Measurements from ENCODE around the gene AGBL2.
"Not testable (repeated sequence)": the region's sequence is repeated elsewhere in the genome, so short reads cannot be mapped to it uniquely, and the experiment has no call there.

The AGBL2 gene

DNA sequence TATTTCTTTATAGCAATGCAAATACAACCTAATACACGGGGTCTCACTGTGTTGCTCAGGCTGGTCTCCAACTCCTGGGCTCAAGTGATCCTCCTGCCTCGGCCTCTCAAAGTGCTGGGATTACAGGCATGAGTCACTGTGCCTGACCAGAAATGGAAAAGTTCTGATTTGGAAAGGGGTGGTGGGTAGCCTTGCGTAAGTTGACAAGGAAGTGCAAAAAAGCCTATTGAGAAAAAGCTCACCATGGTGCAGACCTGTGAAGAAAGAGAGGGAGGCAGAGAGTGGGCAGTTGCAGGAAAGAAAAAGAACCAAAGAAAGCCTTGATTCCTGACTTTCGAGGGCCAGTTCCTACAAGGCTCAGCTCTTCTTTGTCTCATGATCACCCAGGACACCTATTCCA lies 27.1 kb downstream of the AGBL2 start:
- no peak for DNase-seq

DNA sequence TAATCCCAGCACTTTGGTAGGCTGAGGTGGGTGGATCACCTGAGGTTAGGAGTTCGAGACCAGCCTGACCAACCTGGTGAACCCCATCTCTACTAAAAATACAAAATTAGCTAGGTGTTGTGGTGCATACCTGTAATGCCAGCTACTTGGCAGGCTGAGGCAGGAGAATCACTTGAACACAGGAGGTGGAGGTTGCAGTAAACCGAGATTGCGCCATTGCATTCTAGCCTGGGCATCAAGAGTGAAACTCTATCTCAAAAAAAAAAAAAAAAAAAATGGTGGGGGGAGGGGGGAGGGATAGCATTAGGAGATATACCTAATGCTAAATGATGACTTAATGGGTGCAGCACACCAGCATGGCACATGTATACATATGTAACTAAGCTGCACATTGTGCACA lies 28.5 kb downstream of the AGBL2 start:
- not testable (repeated sequence) for DNase-seq

DNA sequence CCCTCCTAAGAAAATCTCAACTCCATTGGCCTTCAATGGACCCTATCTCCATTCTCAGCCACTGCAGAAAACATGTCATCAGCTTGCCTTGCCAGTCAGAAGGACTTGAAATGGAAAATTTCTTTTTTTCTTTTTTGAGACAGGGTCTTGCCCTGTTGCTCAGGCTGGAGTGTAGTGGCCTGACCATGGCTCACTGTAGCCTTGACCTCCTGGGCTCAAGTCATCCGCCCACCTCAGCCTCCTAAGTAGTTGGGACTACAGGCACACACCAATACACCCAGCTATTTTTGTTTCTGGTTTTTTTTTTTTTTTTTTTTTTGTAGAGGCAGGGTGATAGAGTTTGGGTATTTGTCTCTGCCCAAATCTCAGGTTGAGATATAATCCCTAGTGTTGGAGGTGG lies 29.0 kb downstream of the AGBL2 start:
- DNase-seq: no peak

DNA sequence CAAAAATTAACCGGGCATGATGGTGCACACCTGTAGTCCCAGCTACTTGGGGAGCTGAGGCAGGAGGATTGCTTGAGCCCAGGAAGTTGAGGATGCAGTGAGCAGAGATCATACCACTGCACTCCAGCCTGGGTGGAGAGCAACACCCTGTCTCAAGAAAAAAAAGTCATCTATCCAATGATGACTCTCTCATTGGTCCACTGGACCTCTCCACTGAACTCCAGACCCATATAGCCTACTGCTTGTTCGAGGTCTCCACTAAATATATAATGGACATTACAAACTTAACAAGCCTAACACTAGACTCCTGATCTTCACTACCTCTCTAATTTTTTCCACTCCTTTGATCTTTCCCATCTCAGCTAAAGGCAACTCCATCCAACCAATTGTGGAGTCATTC lies 39.3 kb downstream of the AGBL2 start:
- DNase-seq: no peak

DNA sequence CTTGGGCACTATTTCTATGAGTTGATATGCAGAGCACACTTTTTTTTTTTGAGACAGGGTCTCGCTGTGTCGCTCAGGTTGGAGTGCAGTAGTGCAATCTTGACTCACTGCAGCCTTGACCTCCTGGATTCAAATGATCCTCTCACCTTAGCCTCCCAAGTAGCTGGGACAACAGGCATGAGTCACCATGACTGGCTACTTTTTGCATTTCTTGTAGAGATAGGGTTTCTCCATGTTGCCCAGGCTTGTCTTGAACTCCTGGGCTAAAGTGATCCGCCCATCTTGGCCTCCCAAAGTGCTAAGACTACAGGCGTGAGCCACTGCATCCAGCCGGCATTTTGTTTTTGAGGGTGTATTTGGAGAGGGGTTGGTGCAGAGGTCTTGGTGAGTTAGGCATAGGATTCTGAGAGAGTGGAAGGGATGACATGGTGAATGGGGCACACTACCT lies 42.9 kb downstream of the AGBL2 start:
- no peak for DNase-seq

DNA sequence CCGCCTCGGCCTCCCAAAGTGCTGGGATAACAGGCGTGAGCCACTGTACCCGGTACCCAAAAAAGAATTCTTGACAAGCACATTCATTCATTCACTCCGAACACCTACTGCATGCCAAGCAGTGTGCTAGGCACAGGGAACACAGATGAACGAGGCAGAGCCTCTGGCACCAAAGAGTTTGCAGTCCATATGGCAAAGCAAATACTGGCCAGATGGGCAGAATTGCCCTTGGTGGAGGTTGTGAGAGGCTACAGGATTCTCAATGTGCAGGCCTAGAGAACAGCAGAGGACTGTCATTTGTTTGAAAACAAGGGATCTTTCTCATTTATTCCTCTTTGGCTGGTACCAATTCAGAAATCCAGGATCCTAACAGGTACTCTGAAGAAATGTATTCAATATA lies 45.3 kb downstream of the AGBL2 start:
- DNase-seq: no peak

DNA sequence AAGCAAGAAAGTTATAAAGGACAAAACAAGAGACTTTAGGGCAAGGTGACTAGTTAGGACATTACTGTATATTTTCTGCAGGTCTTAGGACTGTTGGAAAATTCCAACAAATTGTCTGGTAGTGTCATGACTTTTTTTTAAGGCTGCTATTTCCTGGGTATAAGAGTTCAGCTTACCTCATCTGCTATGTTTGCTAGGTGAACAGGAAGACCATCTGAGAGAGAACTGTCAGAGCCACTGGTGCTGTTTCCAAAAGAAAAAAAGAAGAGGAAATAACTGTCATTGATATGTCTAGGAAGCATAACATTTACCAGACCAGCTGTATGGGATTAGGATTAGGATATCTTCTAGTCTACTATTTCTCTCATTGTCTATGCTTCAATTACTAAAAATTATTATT lies 46.5 kb downstream of the AGBL2 start:
- no peak for DNase-seq

DNA sequence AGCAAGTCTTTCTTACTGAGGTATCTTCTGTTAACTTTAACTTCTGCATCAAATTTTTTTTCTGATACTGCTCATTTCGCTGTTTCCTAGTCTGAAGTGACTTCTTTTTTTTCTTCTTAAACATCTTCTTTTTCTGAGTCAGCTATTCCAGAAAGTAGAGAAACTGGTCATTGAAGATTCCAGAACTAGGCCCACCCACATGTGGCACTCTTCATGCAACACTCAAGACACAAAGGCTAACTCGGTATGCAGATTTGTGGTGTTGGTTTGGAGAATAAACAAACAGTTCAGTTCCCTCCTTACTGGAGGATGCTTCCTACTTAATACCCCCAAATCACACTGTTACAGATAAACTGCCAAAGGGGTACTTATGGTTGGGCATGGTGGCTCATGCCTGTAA lies 47.6 kb downstream of the AGBL2 start:
- no peak for DNase-seq

DNA sequence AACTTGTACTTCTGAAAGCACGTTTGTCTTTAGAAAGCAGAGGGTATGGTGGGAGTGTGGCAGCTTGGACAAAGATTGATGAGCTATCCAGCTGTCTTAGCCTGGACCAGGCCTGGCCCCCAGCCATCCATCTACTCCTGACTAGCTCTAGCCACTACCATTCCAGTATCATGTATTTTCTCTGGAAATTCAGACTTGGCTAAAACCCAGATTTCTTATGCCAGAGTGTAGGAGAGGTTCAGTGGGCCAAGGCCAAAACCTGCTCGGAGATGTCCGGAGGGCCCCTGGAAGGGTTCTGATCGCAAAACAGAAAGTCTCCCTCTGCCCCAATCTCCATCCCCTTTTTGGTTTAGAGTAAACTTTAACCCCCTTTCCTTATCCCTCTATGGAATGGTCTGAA lies 48.0 kb downstream of the AGBL2 start:
- peak; percentile 58 for DNase-seq

DNA sequence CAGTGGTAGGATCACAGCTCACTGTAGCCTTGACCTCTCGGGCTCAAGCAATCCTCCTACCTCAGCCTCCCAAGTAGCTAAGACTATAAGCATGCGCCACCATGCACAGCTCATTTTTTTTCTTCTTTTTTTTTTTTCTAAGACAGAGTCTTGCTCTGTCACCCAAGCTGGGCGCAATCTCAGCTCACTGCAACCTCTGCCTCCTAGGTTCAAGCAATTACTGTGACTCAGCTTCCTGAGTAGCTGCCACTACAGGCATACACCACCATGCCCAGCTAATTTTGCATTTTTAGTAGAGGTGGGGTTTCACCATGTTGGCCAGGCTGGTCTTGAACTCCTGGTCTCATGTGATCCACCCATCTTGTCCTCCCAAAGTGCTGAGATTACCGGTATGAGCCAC lies 50.2 kb downstream of the AGBL2 start:
- DNase-seq: not testable (repeated sequence)

DNA sequence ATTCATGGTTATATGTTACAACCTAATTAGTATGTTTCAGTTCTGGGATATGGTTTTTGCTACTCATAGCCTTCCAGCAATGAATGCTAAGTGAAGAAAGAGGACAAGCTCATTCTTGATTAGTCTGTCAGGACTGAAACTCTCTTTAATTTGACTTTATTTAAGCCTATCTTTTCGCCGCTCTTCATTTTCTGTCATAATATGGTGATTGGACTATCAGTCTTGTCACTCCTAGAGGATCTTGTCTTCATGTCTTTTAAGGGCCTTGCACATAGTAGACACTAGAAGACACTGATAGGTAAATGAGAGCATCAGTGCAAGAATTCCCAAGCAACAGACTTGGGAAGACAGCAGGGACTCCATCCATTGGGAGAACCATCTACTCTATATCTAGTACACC lies 53.9 kb downstream of the AGBL2 start:
- no peak for DNase-seq

DNA sequence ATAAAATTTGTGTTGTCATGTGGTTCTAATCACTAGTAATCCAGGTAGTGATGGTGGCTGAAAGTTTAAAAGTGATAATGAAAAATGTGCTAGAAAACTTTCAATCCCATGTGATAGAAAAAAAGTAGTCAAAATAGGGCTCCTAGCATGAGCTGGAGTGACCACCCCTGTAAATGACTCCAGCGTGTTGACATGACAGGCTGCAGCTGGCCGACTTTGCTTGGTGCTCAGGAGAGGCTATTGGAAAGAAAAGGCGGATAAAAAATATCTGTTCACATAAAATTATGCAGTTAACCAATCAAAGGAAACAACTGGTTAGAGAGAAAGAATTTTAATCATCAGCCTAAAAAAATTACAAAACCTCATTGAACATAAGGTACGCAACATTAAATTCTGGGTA lies 55.9 kb downstream of the AGBL2 start:
- no peak for DNase-seq

DNA sequence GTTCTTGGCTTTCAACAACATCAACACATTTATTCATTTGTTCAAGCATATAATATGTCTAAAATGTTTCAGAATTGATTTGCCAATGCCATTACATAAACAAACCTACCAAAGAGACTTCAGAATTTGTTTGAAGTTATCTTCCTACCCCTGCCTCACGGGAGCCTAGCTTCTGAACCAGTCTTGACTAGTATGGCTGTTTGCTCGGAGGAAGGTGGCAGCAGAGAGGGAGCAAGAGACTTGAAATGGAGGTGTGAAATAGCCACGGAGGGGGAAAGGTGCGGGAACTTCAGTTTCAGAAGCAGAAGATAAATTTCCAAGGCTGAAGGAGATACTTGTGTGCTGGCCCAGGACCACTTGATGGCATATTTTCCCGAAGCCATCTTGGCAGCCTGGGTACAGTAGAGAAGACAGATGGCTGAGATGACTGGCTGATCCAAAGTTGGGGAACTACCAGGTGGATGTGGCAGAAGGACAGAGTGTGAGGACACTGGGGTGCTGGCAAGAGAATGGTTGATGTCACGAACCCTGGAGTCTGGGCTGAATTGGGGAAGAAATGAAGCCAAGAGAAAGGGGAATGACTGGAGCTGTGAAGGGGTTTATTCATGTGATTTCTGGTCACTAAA lies 58.8 kb downstream of the AGBL2 start:
- no peak for DNase-seq

DNA sequence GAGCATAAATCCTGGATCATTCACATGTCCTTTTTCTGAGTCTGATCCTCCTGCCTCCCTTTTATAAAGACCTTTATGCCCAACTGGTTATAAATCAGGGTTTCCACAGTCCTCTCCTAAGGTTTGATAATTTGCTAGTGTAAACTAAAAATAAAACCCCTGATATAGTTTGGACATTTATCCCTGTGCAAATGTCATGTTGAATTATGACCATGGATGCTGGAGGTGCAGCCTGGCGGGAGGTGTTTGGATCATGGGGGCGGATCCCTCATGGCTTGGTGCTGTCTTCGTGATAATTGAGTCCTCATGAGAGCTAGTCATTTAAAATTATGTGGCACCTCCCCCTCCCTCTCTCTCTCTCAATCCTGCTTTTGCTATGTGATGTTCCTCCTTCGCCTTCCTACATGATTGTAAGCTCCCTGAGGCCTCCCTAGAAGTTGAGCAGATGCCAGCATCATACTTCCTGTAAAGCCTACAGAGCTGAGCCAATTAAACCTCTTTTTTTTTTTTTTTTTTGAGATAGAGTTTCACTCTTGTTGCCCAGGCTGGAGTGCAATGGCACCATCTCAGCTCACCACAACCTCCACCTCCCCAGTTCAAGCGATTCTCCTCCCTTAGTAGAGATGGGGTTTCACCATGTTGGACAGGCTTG lies 63.2 kb downstream of the AGBL2 start:
- DNase-seq: no peak

DNA sequence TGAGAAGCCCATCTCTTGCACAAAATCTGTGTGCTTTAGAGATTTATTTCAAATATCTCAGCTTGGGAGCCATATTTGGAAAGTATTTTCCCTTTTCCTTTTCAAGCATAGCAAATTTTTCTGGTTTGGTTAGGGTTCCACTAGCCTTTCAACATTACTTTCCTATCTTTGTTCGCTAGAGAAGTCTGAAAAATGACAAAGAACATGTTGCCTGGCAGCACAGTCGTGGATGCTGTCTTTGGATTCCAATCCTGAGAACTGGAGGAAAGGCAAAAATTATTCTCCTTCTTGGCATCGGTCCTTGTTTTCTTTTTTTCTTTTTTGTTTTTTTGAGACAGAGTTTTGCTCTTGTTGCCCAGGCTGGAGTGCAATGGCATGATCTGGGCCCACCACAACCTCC lies 65.9 kb downstream of the AGBL2 start:
- no peak for DNase-seq

DNA sequence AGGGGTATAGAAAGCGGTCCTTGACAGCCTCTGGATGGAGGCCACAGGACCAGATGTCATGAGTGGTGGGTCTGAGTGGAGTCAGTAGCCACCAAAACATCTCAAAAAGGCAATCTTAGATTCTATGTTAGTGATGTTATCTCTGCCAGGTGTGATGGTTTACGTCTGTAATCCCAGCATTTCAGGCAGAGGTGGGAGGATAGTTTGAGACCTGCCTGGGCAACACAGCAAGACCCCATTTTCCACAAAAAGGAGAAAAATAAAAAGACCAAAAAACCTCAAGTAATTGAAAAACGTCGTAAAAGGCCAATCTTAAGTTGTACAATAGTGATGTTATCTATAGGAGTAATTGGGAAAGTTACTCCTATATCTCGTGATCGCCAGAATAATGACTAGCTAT lies 69.2 kb downstream of the AGBL2 start:
- no peak for DNase-seq

DNA sequence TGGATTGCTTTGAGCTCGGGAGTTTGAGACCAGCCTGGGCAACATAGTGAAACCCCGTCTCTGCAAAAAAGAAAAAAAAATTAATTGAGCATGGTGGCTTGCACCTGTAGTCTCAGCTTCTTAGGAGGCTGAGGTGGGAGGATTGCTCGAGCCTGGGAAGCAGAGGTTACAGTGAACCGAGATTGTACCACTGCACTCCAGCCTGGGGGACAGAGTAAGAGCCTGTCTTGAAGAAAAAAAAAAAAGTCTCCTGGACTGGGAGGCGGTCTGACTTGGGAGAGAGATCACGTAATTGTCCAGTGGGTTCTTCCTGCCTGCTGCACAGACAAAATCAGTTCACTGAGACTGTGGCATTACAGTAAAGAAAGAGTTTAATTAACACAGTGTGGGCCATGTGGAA lies 69.7 kb downstream of the AGBL2 start:
- DNase-seq: no peak

DNA sequence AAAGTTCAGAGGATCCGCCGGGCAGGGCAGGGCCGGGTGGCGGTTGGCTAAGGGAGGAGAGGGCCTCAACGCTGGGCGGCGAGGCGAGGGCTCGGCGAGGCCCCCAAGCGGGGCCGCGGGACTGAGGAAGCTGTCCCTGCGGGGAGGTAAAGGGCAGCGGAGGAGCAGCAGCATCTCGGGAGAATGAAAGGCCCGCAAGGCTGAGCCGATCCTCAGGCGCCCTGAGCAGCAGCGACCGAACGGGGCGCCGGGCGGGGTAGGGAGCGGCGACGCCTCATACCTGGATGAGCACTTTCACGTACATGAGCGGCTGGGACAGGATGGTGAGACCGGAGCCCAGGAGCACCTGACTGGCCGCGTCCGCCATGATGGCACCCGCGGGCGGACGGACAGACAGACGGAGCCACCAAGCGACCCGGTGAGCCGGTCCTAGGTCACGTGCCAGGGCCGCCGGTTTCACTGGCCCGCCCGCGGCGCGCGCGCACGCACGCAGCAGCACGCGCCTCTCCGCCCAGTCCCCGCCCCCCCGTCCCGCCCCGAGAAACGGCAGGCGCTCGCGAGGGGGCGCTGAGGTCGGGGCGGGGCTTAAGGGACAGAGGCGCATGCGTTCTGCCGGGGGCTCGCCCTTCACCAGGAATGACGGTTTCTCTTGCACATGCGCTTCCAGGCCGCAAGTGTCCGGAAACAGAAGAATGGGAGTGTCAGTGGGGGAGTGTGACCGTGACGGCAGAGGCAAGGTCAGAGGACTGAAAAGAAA lies 72.9 kb downstream of the AGBL2 start, which contains the start of gene MTCH2:
MTCH2 (minus strand) TSS at position 461 of the 757 bp plus-strand sequence; CDS start at position 367, 94 bp downstream.
- peak; percentile 98 for DNase-seq

DNA sequence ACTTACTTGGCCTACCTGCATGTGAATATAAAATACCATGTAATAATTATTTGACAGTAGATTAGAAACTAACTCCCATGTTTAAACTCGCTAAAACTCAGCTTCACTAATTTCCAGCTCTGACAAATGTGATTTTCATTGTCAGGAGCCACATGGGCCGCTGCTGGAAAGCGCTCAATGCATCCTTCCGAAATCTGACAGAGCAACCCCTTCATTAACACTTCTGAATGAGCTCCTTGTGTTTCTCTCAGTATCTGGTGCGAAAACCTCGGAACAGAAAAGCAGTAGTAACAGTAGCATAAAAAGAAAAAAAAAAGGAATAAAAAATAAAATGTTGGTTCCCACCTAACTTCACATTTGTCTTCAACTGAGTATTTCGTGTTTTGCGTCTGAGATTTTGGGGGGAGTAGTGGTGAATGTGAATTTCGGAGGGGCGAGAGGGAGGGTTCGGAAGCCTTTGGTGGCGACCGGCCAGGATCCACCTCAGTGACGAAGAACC lies 73.5 kb downstream of the AGBL2 start:
- DNase-seq: no peak

DNA sequence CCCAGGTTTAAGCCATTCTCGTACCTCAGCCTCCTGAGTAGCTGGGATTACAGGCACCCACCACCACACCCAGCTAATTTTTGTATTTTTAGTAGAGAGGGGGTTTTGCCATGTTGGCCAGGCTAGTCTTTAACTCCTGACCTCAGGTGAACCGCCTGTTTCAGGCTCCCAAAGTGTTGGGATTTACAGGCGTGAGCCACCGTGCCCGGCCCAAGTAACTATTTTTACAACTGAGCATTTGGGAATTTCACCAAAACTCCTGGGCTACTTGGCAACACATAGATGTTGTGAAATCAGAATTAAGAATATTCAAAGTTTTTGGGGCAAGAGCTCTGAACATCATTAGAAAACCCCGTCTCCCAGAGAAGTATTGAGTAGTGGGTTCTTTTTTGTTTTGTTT lies 74.7 kb downstream of the AGBL2 start:
- DNase-seq: not testable (repeated sequence)

DNA sequence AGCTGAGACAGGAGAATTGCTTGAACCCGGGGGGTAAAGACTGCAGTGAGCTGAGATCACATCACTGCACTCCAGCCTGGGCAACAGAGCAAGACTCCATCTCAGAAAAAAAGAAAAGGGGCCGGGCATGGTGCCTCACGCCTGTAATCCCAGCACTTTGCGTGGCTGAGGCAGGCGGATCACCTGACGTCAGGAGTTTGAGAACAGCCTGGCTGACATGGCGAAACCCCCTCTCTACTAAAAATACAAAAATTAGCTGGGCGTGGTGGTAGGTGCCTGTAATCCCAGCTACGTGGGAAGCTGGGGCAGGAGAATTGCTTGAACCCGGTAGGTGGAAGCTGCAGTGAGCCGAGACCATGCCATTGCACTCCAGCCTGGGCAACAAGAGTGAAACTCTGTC lies 78.8 kb downstream of the AGBL2 start:
- not testable (repeated sequence) for DNase-seq

DNA sequence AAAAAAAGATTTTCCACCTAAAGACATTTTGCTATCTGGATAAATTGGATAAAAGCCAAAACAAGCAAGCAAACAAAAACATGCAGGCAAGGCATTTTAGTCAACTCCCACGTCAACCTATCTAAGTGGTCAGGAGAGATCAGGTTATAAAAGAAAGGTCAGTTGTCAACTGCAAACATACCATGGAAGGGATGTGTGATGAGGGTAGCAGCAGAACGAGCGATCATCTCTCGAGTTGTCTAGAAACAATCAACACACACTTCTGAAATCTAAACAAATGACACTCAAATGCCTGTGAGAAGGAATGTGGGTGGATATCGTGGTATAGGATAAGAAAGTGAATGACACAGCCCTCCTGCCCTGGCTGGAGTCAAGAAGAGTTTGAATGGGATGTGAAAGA lies 83.7 kb downstream of the AGBL2 start:
- no peak for DNase-seq

DNA sequence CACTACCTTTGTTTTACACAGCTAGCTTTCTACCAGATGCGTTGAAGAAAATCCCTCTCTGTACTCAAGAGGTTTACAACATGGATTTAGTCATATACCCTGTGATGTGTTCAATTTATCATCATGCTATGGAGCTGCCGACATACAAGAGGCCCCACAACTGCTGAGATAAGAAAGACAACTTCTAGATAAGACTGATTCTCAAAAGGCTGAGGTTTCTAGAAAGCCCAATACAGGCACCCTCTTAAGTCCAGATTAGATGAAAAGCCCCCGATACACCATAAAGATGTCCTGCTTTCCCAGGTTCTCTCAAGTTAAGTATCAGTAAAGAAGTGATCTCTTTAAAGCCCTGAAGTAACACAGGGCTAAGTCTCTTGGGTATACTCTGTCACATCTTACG lies 87.1 kb downstream of the AGBL2 start:
- no peak for DNase-seq

DNA sequence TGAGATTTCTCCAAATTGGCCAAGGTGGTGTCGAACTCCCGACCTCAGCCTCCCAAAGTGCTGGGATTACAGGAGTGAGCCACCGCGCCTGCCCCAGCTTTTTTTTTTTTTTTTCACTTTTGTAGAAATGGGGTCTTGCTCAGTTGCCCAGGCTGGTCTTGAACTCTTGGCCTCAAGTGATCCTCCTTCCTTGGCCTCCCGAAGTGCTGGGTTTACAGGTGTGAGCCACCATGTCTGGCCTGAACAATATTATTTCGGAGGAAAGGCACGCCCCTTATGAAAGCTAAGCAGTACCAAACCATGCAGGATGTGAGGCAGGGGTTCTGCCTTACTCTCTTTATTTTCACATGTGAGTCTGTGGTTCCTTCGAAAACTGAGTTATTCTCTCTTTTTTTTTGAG lies 88.9 kb downstream of the AGBL2 start:
- DNase-seq: no peak
